HG03469 (cell line): ENCODE results near the gene STMN1.
"Not testable (repeated sequence)": the region's sequence is repeated elsewhere in the genome, so short reads cannot be mapped to it uniquely, and the experiment has no call there.

Experiments
- ATAC-seq: cut with Tn5 transposase; IDR thresholded peaks from one replicate; pipeline ENCODE4 v1.9.1; 2021; ENCODE audit warnings: mild to moderate bottlenecking, moderate library complexity, moderate number of reproducible peaks; ENCODE audit not compliant: unreplicated experiment

The STMN1 gene

GRCh38 chr1:25905680-25906643 lies at the start of gene STMN1:
STMN1 (minus strand) TSS chr1:25906419; CDS start chr1:25904676, 1,743 bp downstream.
- ATAC-seq = no peak

GRCh38 chr1:25955553-25955952 lies 49.3 kb upstream of the STMN1 start:
- no peak for ATAC-seq

- ATAC-seq = no peak
Measured at GRCh38 chr1:25954282-25954938, 48.2 kb upstream of the STMN1 start.

- no peak for ATAC-seq
Measured at GRCh38 chr1:25952841-25953401, 46.7 kb upstream of the STMN1 start.

- ATAC-seq = no peak
Measured at GRCh38 chr1:25948641-25949040, 42.4 kb upstream of the STMN1 start.

GRCh38 chr1:25947027-25947426 lies 40.8 kb upstream of the STMN1 start:
- ATAC-seq = no peak

GRCh38 chr1:25945761-25946160 lies 39.5 kb upstream of the STMN1 start:
- no peak for ATAC-seq

- ATAC-seq = no peak
Measured at GRCh38 chr1:25944986-25945385, 38.8 kb upstream of the STMN1 start.

- ATAC-seq = not testable (repeated sequence)
Measured at GRCh38 chr1:25943511-25943910, 37.3 kb upstream of the STMN1 start.

- no peak for ATAC-seq
Measured at GRCh38 chr1:25936947-25937346, 30.7 kb upstream of the STMN1 start.

GRCh38 chr1:25933479-25934365 lies 27.5 kb upstream of the STMN1 start:
- no peak for ATAC-seq

- not testable (repeated sequence) for ATAC-seq
Measured at GRCh38 chr1:25932811-25933400, 26.7 kb upstream of the STMN1 start.

GRCh38 chr1:25932321-25932720 lies 26.1 kb upstream of the STMN1 start:
- no peak for ATAC-seq

- no peak for ATAC-seq
Measured at GRCh38 chr1:25929016-25929415, 22.8 kb upstream of the STMN1 start.

- ATAC-seq = no peak
Measured at GRCh38 chr1:25927521-25928265, 21.5 kb upstream of the STMN1 start.

GRCh38 chr1:25926731-25927496 lies 20.7 kb upstream of the STMN1 start:
- no peak for ATAC-seq

GRCh38 chr1:25924454-25924853 lies 18.2 kb upstream of the STMN1 start:
- ATAC-seq = no peak

- ATAC-seq = no peak
Measured at GRCh38 chr1:25922971-25923552, 16.8 kb upstream of the STMN1 start.
